Hepatocyte (in vitro differentiated cells): ENCODE measurements around the gene MACROH2A2. TPM values are rescaled to one million over a fixed set of nuclear protein-coding genes. Genes with fewer than 3 reads are reported as not detected.
"Not testable (repeated sequence)": the region's sequence is repeated elsewhere in the genome, so short reads cannot be mapped to it uniquely, and the experiment has no call there.

ENCODE experiments used
- DNase-seq: peaks from one replicate; pipeline ENCODE4 v3.0.0-alpha.2; 2016; ENCODE audit warnings: low spot score
- H2AFZ ChIP-seq: fragments of 200-600 bp; sonication (generic); 2 replicates; pipeline ENCODE4 v1.6.0; 2016; ENCODE audit warnings: antibody characterized with exemption, mild to moderate bottlenecking
- H3K27ac ChIP-seq: fragments of 200-600 bp; sonication (generic); 2 replicates; pipeline ENCODE4 v1.5.1; 2016; ENCODE audit warnings: mild to moderate bottlenecking
- H3K27me3 ChIP-seq: fragments of 200-600 bp; sonication (generic); 2 replicates; pipeline ENCODE4 v1.6.1; 2016
- H3K36me3 ChIP-seq: fragments of 200-600 bp; sonication (generic); replicated peaks from 2 replicates; pipeline ENCODE4 v1.5.1; 2016; ENCODE audit warnings: low read depth; ENCODE audit not compliant: insufficient read depth
- H3K4me1 ChIP-seq: fragments of 200-600 bp; sonication (generic); 2 replicates; pipeline ENCODE4 v1.5.1; 2016; ENCODE audit warnings: mild to moderate bottlenecking, moderate library complexity; ENCODE audit not compliant: insufficient read depth
- H3K4me2 ChIP-seq: fragments of 200-600 bp; sonication (generic); 2 replicates; pipeline ENCODE4 v1.6.0; 2016
- H3K4me3 ChIP-seq: fragments of 200-600 bp; sonication (generic); 2 replicates; pipeline ENCODE4 v1.5.1; 2016; ENCODE audit warnings: mild to moderate bottlenecking
- H3K79me2 ChIP-seq: fragments of 200-600 bp; sonication (generic); 2 replicates; pipeline ENCODE4 v1.6.0; 2017; ENCODE audit warnings: mild to moderate bottlenecking
- H3K9me2 ChIP-seq: fragments of 200-600 bp; sonication (generic); replicated peaks from 2 replicates; pipeline ENCODE4 v1.6.0; 2017; ENCODE audit warnings: mild to moderate bottlenecking; ENCODE audit not compliant: insufficient read depth
- H3K9me3 ChIP-seq: fragments of 200-600 bp; sonication (generic); 2 replicates; pipeline ENCODE4 v1.5.1; 2016; ENCODE audit warnings: low read depth, mild to moderate bottlenecking
- H4K20me1 ChIP-seq: fragments of 200-600 bp; sonication (generic); 2 replicates; pipeline ENCODE4 v1.6.0; 2016; ENCODE audit warnings: mild to moderate bottlenecking; ENCODE audit not compliant: insufficient read depth, poor library complexity, severe bottlenecking
- EZH2 ChIP-seq: fragments of 200-600 bp; sonication (generic); IDR thresholded peaks from 2 replicates; pipeline ENCODE4 v1.6.1; 2016; ENCODE audit warnings: antibody characterized with exemption, mild to moderate bottlenecking, borderline replicate concordance
- EZH2phosphoT487 ChIP-seq: fragments of 200-600 bp; sonication (generic); IDR thresholded peaks from one replicate; pipeline ENCODE4 v1.6.1; 2018; ENCODE audit warnings: antibody characterized with exemption, mild to moderate bottlenecking, low read depth, moderate library complexity; ENCODE audit not compliant: unreplicated experiment, severe bottlenecking
- WGBS: methylation state at CpG from one replicate; pipeline ENCODE4 v1.1.6; 2016; ENCODE audit warnings: low lambda C conversion rate; ENCODE audit errors: missing lambda C conversion rate; 5-methylcytosine and 5-hydroxymethylcytosine counted together
- polyA plus RNA-seq: library from polyadenylated mRNA; unstranded; fragments of >200 nt; fragmentation: Nextera tagmentation; extraction: Ambion mirVana; gene quantifications from 2 replicates; pipeline ENCODE4 v1.2.1, GENCODE V29; 2016
- total RNA-seq: library from RNA; depleted of rRNA; stranded (reverse); fragments of >200 nt; gene quantifications from 2 replicates; pipeline ENCODE4 v1.2.3, GENCODE V29; 2014
- TF ChIP-seq, protein P1 (sequence below): fragments of 200-600 bp; sonication (generic); IDR thresholded peaks from 2 replicates; pipeline ENCODE4 v1.5.1; 2016; ENCODE audit warnings: antibody characterized with exemption, mild to moderate bottlenecking; ENCODE audit not compliant: poor library complexity

The MACROH2A2 gene
- total and polyA plus RNA-seq, 2 experiments from 2014 or later: 45.7 to 47.2 TPM

DNA sequence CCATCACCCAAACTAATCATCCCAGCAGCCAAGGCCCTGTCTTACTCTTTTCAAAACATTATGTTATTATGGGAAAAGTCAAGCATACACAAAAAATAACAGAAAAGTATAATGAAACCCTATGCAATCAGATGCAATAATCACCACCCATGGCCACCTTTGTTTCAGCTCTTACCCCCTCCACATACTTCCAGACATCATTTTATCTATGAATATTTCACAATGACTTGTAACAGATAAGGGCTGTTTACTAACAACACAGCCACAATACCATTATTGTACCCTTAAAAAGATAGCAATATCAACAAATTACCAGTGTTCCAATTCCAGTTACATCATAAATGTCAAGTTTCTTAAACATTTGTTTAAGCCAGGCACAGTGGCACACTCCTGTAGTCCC is 44.8 kb downstream of the MACROH2A2 start:
- Histone ChIP-seq H3K27ac (no peak overlapping the region), H3K4me1 (peaks cover under 1% of the 10 kb centered on the region), H3K4me3 (no peak overlapping the region), H3K79me2 (no peaks in the 10 kb centered on the region), H4K20me1 (no peaks in the 10 kb centered on the region), H3K4me2 (no peak overlapping the region), H3K27me3 (no peaks in the 10 kb centered on the region), H2AFZ (no peak overlapping the region), H3K36me3 (no peaks in the 10 kb centered on the region), H3K9me2 (no peaks in the 10 kb centered on the region), H3K9me3 (no peaks in the 10 kb centered on the region)
- no peak for TF ChIP-seq EZH2phosphoT487
- DNase-seq: no peak

DNA sequence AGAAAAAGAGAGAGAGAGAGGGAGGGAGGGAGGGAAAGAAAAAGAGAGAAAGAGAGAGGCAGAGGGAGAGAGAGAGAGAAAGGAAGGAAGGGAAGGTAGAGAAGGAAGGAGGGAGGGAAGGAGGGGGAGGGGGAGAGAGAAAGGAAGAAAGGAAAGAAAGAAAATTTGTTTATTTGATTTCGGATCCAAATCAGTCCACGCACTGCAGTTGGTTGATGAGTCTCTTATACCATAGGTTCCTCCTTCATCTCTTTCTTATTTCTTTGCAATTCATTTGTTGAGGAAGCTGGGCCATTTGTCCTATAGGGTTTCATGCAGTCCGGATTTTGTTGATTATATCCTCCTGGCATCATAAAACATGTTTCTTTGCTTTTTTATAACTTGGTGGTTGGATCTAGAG is 45.6 kb downstream of the MACROH2A2 start:
- Histone ChIP-seq H3K4me3 (no peak overlapping the region), H3K4me2 (no peak overlapping the region), H3K9me3 (no peaks in the 10 kb centered on the region), H3K27me3 (no peaks in the 10 kb centered on the region), H4K20me1 (no peaks in the 10 kb centered on the region), H3K36me3 (no peaks in the 10 kb centered on the region), H2AFZ (no peak overlapping the region), H3K79me2 (no peaks in the 10 kb centered on the region), H3K9me2 (no peaks in the 10 kb centered on the region), H3K4me1 (no peaks in the 10 kb centered on the region), H3K27ac (no peak overlapping the region)
- DNase-seq: no peak
- TF ChIP-seq EZH2phosphoT487 (no peak), EZH2 (no peak)
- TF ChIP-seq, protein P1, sequence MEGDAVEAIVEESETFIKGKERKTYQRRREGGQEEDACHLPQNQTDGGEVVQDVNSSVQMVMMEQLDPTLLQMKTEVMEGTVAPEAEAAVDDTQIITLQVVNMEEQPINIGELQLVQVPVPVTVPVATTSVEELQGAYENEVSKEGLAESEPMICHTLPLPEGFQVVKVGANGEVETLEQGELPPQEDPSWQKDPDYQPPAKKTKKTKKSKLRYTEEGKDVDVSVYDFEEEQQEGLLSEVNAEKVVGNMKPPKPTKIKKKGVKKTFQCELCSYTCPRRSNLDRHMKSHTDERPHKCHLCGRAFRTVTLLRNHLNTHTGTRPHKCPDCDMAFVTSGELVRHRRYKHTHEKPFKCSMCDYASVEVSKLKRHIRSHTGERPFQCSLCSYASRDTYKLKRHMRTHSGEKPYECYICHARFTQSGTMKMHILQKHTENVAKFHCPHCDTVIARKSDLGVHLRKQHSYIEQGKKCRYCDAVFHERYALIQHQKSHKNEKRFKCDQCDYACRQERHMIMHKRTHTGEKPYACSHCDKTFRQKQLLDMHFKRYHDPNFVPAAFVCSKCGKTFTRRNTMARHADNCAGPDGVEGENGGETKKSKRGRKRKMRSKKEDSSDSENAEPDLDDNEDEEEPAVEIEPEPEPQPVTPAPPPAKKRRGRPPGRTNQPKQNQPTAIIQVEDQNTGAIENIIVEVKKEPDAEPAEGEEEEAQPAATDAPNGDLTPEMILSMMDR: no peak
- WGBS: 100% methylated on average over 3 of the region's 3 CpGs

DNA sequence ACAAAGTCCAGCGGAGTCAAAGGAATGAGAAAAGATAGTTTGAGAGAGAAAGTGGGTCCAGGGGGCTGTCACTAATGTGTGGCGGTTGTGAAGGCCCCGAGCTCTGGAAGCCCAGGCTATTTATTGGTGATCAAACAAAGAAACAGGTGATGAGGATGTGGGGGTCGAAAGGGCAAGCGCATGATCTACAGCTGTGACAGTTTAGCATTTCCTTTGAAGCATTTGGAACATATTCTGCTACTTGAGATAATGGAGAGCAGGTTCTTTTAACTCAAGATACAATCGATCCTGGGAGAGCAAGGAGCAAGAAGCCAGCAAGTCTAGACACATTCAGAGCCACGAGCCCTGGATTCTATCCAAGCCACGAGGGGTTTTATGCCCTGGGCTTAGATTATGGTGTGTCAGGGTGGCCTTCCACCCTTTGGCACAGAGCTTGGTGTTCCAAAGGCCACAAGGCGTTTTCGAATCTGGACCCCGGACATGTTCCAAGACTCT is 48.5 kb downstream of the MACROH2A2 start:
- not testable (repeated sequence) for H2AFZ ChIP-seq, H3K4me3 ChIP-seq, H3K79me2 ChIP-seq, H3K36me3 ChIP-seq, H3K27ac ChIP-seq, H3K4me1 ChIP-seq, DNase-seq, H3K9me2 ChIP-seq, H3K9me3 ChIP-seq, H4K20me1 ChIP-seq, H3K27me3 ChIP-seq, H3K4me2 ChIP-seq
- WGBS: 82% methylated on average over 11 of the region's 11 CpGs

- Histone ChIP-seq H4K20me1 (no peaks in the 10 kb centered on the region), H3K4me1 (no peaks in the 10 kb centered on the region), H3K79me2 (no peaks in the 10 kb centered on the region), H3K27ac (no peak overlapping the region), H3K36me3 (no peaks in the 10 kb centered on the region), H3K9me2 (no peaks in the 10 kb centered on the region), H2AFZ (no peak overlapping the region), H3K27me3 (no peaks in the 10 kb centered on the region), H3K9me3 (no peaks in the 10 kb centered on the region), H3K4me3 (no peak overlapping the region), H3K4me2 (no peak overlapping the region)
- DNase-seq: no peak
- TF ChIP-seq EZH2phosphoT487 (no peak), EZH2 (no peak)
- TF ChIP-seq, protein P1: no peak
- WGBS: 78% methylated on average over 3 of the region's 3 CpGs
Observed at GRCh38 chr10:70101668-70102067, 49.0 kb downstream of the MACROH2A2 start.
